ENCODE measurements around the gene AMOTL2.

The AMOTL2 gene

DNA sequence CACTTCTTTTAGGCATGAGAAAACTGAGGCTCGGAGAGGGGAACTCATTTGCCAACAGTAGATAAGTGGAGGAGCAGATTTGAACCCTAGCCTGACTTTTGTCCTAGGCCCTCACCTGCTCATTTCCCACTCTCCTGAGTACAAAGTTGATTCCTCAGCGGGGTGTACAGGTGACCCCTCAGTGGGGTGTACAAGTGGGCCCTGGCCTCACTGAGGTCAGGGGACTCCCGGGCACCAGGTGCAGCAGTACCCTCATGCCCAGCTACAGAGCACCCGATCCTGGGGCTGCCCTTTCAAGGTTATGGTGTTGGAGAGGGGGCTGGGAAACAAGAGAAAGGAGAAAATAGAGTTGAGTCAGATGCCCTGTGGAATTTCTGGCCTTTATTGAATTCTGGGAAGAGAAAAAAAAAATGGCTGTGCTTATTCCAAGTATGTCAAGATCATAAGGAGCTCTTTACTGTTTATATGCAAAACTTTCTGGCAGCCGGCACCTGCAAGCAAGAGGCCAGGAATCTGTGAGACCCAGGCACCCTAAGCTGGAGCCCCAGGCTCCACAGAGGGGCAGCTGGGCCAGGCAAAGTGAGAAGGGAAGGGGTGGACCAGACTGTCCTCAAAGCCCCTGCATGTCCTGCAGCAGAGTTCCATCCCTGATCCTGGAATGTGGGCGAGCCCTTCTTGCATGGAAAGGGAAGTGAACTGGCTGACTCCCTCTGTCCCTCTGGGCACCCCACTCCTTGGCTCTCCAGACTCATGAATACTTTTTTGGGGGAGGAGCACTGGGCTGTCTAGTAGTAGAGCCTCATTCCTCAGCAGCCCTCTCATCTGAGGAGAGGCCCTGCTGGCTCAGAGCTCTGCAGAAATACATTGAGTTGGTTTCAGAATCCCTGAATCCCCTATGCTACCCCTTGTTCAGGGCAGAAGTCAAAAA, 43.1 kb downstream of the AMOTL2 start:
- TF ChIP-seq NFIC (IDR thresholded peaks at IDR 0.05) (peak; percentile 55), TAF1 (IDR thresholded peaks at IDR 0.05; ENCODE audit: low read depth) (0 out of 2 replicates have a peak, but pooled peaks have one; percentile 38), TCF12 (IDR thresholded peaks at IDR 0.05; ENCODE audit: low read depth) (peak; percentile 66), EGR1 (IDR thresholded peaks at IDR 0.05) (no peak), FOXM1 (IDR thresholded peaks at IDR 0.05; ENCODE audit: borderline replicate concordance, low read depth) (0 out of 2 replicates have a peak, but pooled peaks have one; percentile 36), ZBTB7A (IDR thresholded peaks at IDR 0.05; ENCODE audit: low read depth) (no peak), TEAD4 (IDR thresholded peaks at IDR 0.05) (peak; percentile 69), EP300 (IDR thresholded peaks at IDR 0.05; ENCODE audit: borderline replicate concordance) (peak; percentile 37), YY1 (IDR thresholded peaks at IDR 0.05; ENCODE audit: low read depth) (no peak)
- TF ChIP-seq, protein P1, sequence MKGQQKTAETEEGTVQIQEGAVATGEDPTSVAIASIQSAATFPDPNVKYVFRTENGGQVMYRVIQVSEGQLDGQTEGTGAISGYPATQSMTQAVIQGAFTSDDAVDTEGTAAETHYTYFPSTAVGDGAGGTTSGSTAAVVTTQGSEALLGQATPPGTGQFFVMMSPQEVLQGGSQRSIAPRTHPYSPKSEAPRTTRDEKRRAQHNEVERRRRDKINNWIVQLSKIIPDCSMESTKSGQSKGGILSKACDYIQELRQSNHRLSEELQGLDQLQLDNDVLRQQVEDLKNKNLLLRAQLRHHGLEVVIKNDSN (IDR thresholded peaks at IDR 0.05), result no peak
- TF ChIP-seq, protein P2, sequence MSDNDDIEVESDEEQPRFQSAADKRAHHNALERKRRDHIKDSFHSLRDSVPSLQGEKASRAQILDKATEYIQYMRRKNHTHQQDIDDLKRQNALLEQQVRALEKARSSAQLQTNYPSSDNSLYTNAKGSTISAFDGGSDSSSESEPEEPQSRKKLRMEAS (IDR thresholded peaks at IDR 0.05), result peak; percentile 51

DNA sequence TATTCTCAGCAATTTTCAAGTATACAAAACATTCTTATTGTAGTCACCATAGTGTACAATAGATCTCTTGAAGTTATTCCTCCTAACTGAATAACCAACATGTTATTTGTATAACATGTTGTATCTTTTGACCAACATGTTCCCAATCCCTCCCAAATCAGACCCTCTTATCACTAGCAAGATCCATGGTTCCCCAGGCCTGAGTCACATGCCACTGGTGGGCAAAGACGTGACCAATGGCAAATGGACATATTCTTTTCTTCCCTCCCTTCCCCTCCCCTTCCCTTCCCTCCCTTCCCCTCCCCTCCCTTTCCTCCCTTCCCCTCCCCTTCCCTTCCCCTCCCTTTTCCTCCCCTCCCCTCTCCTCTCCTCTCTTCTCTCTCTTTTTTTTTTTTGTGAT, 45.4 kb downstream of the AMOTL2 start:
- TF ChIP-seq CREB1 (IDR thresholded peaks at IDR 0.05; ENCODE audit: low read depth) (no peak), ZBTB7A (IDR thresholded peaks at IDR 0.05; ENCODE audit: low read depth) (no peak), EGR1 (IDR thresholded peaks at IDR 0.05) (no peak), RAD21 (IDR thresholded peaks at IDR 0.05; ENCODE audit: low read depth) (no peak), TCF12 (IDR thresholded peaks at IDR 0.05; ENCODE audit: low read depth) (no peak), TAF1 (IDR thresholded peaks at IDR 0.05; ENCODE audit: low read depth) (no peak)
- TF ChIP-seq, protein P1 (IDR thresholded peaks at IDR 0.05), result peak; percentile 41; the same call in 1 of the 2 replicates
- TF ChIP-seq, protein P2 (IDR thresholded peaks at IDR 0.05), result no peak
- TF ChIP-seq, protein P3, sequence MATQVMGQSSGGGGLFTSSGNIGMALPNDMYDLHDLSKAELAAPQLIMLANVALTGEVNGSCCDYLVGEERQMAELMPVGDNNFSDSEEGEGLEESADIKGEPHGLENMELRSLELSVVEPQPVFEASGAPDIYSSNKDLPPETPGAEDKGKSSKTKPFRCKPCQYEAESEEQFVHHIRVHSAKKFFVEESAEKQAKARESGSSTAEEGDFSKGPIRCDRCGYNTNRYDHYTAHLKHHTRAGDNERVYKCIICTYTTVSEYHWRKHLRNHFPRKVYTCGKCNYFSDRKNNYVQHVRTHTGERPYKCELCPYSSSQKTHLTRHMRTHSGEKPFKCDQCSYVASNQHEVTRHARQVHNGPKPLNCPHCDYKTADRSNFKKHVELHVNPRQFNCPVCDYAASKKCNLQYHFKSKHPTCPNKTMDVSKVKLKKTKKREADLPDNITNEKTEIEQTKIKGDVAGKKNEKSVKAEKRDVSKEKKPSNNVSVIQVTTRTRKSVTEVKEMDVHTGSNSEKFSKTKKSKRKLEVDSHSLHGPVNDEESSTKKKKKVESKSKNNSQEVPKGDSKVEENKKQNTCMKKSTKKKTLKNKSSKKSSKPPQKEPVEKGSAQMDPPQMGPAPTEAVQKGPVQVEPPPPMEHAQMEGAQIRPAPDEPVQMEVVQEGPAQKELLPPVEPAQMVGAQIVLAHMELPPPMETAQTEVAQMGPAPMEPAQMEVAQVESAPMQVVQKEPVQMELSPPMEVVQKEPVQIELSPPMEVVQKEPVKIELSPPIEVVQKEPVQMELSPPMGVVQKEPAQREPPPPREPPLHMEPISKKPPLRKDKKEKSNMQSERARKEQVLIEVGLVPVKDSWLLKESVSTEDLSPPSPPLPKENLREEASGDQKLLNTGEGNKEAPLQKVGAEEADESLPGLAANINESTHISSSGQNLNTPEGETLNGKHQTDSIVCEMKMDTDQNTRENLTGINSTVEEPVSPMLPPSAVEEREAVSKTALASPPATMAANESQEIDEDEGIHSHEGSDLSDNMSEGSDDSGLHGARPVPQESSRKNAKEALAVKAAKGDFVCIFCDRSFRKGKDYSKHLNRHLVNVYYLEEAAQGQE (IDR thresholded peaks at IDR 0.05; ENCODE audit: low read depth), result no peak

DNA sequence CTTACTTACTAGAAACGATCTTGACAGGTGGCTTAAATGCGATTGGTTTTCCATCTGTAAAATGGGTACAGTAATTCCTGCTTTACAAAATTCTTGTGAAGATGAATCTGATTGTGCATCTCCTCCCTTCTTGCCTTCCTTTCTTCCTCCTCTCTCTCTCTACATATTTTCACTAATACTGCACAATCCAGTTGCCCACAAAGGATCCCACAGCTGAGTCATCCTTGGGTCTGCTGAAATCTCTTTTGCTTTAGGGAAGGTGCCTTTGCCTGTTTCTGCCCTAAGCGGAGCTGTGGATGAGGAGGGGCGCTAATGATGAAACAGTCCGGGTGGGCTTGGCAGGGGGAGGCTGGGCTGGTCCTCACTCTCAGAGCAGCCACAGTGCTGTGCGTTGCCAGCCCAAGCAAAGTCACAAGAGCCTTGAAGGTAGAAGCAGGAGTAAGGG, 46.1 kb downstream of the AMOTL2 start:
- TF ChIP-seq, protein P1 (IDR thresholded peaks at IDR 0.05), result no peak
- TF ChIP-seq ZBTB7A (IDR thresholded peaks at IDR 0.05; ENCODE audit: low read depth) (no peak), TCF12 (IDR thresholded peaks at IDR 0.05; ENCODE audit: low read depth) (no peak), CEBPB (IDR thresholded peaks at IDR 0.05) (no peak), NFIC (IDR thresholded peaks at IDR 0.05) (no peak), TEAD4 (IDR thresholded peaks at IDR 0.05) (no peak), EP300 (IDR thresholded peaks at IDR 0.05; ENCODE audit: borderline replicate concordance) (no peak), CREB1 (IDR thresholded peaks at IDR 0.05; ENCODE audit: low read depth) (no peak), YY1 (IDR thresholded peaks at IDR 0.05; ENCODE audit: low read depth) (no peak), TAF1 (IDR thresholded peaks at IDR 0.05; ENCODE audit: low read depth) (no peak), RAD21 (IDR thresholded peaks at IDR 0.05; ENCODE audit: low read depth) (no peak), EGR1 (IDR thresholded peaks at IDR 0.05) (no peak), FOXM1 (IDR thresholded peaks at IDR 0.05; ENCODE audit: borderline replicate concordance, low read depth) (no peak)
- TF ChIP-seq, protein P2 (IDR thresholded peaks at IDR 0.05), result no peak
- TF ChIP-seq, protein P3 (IDR thresholded peaks at IDR 0.05; ENCODE audit: low read depth), result no peak

DNA sequence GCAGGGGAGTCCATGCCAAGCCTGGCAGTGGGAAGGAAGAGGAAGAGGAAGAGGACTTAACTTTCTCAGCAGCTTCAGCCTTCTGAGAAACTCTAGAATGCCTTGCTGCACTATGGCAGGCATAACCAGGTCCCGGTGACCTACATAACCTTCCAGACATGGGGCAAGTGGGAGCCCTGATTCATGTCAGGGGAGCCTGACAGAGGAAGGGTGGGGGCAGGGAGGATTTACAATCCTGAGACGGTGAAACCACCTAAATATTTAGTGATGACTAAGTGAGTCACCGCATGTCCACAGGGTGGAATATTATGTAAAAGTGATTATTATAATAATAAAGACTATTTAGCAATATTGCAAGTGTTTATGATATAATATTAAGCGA, 46.7 kb downstream of the AMOTL2 start:
- TF ChIP-seq, protein P3 (IDR thresholded peaks at IDR 0.05; ENCODE audit: low read depth), result no peak
- TF ChIP-seq ZBTB7A (IDR thresholded peaks at IDR 0.05; ENCODE audit: low read depth), result no peak
- TF ChIP-seq, protein P1 (IDR thresholded peaks at IDR 0.05), result no peak
